SH-SY5Y (cell line): ENCODE results near the gene ATP5MC2.

Experiments
- GATA2 ChIP-seq: IDR thresholded peaks from 2 replicates; pipeline ENCODE4 v1.6.1; 2011; ENCODE audit warnings: mild to moderate bottlenecking, low read depth, low read length
- GATA3 ChIP-seq: IDR thresholded peaks from 2 replicates; pipeline ENCODE4 v1.6.1; 2011; ENCODE audit warnings: low read depth, mild to moderate bottlenecking, low read length, moderate library complexity

- TF ChIP-seq GATA2 (no peak), GATA3 (no peak)
These were observed 51.4 kb downstream of the ATP5MC2 start for GRCh38 chr12:53624458-53624857.
